HG03095 (cell line): Measurements from ENCODE around the gene GLIS2.

Experiments
- ATAC-seq: cut with Tn5 transposase; IDR thresholded peaks from one replicate; pipeline ENCODE4 v1.9.1; 2021; ENCODE audit warnings: moderate library complexity; ENCODE audit not compliant: unreplicated experiment

GLIS2 gene

DNA sequence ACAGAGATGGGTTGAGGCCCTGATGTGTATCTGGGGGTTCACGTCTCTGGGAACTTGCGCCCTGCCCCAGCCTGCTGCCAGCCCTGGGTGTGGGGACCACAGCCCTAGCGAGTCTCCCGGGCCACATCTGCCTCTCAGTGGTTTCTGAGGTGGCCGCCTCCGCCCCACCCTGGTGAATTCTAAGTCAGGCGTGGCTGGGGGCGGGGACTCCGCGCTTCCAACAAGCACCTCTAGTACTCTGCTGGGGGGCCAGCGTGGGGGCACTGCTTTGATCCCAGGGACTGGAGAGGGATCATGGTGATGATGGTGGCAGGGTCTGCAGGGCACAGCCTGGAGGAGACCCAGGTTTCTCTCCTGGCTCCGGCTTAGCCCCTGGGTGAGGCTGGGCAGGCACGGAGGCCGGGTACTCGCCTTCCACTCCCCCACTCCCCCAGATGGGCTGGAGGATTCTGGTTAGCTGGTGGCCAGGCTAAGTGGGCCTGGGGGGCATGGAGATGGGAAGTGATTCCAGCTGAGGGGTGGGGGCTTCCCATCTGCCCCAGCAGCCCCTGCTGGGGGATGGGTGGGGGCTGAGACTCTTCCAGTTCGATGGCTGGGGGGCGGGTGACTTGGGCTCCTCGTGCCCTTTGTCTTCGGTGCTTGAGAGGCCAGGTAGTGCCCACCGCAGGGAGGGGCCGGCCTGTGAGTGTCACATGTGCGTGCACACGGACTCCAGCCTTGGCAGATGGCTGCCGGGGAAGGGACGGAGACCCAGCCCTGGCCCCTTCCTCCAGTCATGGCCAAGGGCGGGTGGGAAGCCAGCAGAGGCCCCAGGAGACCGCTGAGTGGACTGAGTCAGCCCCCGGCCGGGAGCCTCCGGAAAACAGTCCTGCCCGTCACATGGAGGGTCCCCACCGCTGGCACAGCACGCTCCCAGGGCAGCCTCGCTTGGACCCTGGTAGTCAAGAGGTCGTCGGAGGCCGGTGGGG, 3.9 kb downstream of the GLIS2 start:
- no peak for ATAC-seq

DNA sequence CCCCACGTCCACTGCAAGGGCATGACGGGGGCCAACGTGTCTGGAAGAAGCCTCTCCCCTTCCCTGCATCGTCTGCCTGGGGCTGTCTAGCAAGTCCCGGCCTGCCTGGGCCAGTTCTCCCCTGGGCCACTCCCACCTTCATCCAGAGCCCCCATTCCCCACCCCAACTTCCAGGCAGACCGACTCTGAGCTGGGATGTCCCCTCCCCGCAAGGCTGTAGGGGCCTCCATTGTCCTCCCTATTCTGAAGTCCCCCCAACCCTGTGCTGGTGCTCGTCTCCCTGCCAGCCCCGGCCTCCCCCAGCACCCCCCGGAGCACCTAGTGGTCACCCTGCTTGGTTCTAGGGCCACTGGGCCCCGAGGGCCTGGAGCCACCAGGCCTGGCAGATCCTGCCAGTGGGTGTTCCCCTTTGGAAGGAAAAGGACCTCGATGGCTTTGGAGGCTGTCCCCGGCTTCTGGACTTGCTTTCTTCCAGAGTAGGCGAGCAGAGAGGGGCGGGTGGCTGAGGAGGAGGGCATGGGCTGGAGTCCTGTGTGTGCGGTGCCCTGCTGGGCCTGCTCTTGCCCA, 4.8 kb downstream of the GLIS2 start:
- ATAC-seq: no peak

DNA sequence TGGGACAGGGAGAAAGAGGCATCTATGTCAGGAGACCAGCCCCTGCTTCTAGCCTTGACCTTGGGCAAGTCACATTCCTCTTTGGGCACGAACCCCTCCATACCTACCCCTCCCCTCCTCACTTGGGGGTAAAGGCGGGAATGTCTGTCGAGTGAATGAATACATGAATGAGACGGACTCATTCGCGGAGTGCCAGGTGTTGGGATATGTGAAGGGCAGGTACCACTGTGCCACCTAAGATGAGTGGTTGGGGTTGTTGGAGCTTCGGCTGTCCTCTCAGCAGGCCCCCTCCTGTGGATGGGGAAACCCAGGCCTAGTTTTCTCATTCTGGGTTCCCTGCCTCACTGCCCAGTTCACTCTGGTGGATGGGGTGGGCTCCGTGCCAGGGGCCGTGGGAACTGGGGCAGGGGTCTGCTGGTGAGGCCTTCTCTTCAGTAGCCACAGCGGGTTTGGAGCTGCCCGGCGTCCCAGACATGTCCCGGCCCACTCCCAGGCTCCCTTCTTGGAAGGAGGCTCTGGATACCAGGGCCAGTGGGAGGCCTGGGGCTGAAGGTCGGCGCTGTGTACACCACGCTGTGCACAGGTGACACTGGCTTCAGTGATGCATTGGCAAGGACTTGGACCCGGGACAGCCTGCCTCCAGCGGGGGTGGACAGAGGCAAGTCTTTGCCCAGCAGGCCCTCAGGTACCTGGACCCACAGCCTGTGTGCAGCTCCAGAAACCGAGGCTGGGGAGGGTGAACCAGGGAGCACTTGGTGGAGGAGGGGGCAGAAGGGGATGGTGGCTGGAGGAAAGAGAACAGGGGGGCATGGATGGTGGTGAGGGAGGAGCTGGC, 5.6 kb downstream of the GLIS2 start:
- ATAC-seq: no peak

DNA sequence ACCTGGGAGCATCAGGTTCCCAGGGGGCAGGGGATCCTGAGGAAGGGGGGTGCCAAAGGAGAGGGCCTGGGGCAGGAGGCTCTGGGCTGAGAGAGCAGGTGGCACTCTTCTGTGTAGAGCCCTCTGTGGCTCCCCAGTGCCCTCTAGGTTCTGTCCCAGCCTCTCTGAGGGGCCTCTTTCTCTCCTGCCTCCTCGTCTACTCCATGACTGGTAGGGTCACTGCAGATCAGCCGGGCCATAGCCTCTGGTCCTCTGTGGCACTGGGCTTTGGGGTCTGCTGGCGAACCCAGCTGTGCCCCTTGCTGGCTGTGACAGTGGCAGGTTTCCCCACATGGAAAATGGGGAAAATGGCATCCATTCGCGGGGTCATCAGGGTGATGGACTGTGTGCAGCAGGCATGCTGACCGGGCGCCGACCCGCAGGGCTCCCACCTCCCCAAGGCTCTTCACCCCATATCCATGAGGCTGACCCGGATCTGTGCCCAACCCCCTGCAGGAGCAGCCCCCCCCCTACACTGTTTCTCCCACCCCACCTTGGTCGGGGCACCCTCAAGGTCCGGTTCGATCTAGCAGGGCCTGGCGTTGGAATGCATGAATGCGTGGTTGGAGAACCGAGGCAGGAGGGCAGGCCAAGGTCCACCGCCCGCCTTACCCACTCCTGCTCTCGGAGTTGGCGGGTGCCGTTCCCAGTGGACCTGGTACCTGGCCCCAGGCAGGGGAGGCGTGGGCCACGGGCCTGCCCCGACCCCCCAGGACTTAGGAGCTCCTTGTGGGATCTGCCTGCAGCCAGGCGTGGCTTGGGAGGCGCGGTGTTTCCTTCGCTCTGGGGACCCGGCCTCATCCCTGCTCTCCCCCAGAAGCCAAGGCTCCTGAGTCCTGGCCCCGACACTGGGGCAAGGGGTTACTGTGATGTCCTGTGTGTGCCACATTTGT, 6.5 kb downstream of the GLIS2 start:
- no peak for ATAC-seq

DNA sequence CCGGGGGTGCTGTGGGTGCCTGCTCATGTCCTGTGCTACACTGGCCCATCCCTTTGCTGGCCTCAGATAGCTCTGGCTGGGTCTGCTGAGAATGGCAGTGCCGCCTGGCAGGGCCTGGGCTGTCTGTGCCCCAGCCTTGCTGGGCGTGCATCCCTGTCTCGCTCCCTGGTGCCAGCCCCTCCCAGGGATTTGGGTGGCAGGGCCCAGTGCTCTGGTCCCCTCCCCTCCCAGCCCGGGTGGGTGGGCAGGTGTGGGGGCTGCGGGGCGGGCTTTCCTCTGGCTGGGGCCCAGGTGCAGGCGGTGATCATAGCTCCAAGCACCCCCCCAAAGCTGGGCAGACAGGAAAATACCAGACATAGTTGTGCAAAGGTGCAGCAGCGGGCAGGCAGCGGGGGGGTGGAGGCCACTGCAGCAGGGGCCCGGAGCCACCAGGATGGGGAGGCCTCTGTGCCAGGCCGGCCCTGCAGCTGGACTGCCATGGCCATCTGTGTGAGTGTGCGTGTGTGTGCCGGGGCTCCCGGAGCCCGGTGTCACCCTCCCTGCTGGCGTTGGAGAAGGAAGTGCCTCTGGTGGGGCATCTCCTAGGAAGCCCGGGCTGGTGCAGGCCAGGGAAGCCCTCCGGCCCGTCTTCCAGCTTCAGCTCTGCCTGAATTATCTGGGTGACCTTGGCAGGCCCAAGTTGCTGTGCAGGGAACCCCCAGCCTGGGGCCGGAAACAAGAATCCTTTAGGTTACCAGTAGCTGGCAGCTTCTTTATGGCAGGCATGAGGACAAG, 7.4 kb downstream of the GLIS2 start:
- ATAC-seq: no peak

DNA sequence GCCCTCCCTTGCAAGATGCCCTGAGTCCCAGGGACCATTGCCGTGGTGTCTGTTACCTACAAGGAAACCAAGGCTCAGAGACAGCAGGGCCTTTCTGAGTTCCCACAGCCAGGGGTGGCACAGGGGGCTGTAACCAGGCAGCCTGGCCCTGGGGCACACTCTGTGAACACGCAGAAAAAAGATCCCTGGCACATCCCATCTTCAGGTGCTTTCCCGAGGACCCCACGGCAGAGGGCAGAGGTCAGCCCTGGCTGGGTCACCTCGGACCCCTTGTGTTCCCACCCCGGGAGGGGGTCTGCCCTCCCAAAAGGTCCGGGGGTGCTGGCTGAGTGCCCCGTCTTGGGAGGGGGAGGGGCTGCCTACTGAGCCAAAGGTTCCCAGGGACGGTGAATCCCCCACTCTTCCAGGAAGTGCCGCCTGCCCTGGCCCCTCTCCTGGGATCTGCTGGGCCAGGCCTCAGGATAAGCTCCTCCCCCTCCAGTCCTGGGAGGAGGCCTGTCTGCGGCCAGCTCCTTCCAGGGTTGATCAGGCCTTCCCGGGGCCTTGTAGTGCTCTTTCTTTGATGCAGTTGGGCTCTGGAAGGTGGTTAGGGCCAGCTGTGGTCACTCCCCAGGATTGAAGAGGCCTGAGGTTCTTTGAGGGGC, 8.1 kb downstream of the GLIS2 start:
- ATAC-seq: no peak

DNA sequence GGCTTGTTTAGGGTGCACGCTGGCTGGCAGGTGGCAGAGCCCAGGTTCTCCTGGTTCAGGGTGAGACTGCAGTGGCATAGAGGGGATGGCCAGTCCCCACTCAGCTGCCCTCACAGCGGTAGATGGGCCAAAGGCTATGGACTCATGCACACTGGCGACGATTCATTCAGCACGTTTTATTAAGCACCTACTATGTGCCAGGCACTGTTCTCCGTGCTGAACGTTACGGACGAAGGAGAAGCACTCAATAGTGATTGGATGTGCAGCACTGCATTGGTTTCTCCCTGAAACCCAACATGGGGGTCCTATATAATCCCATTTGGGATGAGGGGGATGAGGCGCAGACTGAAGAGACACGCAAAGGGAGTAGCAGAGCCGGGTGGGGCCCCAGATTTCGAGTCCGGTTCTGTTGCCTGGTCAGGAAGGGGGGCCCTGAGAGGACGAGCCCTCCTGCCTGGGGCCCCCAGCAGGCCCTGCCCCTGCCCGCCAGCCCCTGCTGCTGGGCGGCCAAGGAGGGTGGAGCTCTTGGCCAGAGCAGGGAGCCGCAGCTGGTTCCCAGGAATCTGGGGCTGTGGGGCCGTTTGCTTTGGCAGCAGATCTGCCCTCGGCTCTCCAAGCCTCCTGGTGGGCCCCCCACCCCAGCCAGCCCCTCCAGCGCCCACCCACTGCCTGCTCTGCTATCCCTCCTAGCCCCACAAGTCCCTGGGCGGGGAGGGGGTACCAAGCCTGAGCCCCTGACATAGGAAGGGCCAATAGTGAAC, 8.8 kb downstream of the GLIS2 start:
- no peak for ATAC-seq

DNA sequence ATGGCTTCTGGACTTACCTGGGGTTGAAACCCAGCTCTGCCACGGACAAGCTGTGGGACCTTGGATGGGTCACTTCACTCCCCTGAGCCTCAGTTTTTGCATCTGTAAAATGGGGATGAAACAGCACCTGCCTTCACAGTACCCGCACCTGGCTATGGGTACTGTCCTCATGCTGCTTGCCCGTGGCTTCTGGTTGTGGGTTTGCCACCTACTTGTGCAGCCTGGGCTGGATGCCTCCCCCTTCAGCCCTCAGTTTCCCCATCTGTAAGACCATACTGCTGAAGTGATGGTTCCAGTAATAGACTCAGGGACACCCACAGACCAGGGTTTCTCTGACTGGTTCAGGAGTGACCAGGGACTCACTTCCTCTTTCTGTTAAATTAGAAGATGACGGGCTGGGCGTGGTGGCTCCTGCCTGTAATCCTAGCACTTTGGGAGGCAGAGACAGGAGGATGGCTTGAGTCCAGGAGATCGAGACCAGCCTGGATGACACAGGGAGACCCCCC, 9.4 kb downstream of the GLIS2 start:
- no peak for ATAC-seq

DNA sequence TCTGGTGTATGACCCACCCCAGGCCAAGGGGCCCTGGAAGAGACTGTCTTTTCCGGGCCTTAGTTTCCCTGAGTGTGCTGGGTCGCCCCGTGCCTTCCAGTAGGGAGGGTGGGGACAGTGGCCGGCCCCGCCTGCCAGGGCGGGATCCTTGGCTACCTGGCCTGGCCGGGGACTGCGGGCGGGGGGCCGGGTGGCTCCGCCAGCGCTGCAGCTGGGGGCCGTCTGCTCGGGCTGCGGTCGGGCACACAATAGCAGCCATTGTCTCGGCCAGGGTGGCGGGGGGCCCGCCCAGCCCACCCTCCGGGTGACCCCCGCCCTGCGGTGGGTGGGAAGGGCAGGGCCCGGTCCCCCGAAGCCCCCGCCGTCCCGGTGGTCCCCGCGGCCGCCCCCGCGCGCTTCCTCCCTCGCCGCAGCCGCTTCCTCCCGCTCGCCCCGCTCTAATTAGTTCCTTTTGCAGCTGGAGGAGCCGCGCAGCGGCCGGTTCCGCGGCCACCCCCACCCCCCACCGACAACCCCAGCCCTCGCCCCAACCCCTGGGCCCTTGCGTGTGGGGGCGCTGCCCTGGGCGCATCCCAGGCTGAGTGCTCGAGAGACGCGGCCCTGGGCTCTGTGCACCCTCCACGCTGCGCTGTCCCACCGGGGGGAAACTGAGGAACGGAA, 11.6 kb downstream of the GLIS2 start:
- no peak for ATAC-seq

DNA sequence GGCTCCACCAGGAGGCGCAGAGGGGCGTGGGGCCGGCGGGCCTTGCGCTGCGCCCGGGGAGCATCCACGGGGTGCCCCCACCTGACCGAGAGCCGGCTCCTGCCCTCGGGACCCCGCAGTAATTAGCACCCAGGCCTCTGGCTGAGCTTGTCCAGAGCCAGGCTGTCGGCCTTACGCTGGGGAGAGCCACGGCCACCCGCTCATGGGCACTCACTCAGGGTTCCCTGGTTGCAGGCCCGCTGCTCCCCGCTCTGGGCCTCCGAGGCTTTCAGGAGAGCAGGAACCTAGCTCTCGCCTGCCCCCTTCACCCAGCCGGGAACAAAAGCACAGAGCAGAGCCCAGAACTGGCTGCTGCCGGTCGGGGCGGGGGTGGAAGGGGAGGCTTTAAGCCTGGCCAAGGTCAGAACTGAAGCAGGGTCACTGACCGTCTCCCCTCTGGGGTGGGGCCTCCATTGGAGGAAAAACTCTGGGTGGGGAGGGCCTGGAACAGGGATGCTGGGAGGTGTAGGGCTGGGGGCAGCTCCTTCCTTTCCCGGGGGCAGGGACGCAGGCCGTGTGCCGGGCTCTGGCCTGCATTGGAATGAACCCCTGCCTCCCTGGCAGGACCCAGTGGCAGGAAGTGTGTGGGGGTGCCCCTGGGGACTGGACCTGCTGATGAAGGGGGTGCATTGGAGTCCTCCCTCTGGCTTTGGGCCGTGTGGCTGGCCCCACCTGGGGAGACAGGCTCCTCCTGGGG, 12.3 kb downstream of the GLIS2 start:
- ATAC-seq: no peak

DNA sequence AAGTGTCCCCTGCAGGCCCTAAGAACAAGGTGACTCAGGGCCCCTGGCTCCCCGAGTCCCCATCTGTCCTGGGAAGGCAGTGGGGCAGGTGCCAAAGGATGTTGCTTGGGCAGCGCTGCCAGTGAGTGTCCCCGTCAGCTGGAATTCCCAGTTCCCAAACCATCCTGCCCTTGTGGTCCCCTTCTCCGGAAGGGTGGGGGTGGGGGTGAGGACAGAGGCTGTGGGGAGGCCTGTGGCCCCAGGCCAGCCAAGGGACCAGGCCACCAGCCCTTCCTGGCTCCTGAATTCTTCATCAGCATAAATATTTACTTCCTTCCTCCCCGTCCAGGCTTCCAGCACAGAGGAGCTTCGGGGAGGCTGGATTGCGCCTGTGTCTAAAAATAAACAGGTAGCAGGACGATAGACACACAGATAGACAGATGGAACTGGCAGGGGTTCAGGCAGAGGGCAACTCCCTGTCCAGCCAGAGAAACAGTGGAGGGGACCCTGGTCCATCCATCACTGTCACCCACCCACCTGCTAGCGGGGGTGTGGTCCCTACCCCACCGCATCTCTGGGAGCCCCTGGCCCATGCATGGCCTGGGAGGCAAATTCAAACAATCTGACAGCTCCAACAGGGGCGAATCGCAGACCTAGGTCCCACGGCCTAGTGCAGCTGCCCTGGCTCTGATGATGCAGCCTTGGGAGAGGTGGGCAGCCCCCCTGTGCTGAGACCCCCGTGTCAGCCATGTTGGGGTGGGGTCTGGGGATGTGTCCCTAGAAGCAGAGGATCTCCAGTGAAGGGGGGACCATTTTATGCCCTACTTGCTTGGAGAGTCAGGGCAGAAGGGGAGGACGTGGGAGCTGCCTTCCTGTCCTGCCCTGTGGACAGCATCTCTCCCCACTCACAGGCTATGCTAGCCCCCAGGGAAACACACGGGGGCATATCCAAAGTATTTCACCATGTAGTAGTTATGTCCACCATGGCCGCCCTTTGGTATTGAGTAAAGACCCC, 13.2 kb downstream of the GLIS2 start:
- ATAC-seq: no peak

DNA sequence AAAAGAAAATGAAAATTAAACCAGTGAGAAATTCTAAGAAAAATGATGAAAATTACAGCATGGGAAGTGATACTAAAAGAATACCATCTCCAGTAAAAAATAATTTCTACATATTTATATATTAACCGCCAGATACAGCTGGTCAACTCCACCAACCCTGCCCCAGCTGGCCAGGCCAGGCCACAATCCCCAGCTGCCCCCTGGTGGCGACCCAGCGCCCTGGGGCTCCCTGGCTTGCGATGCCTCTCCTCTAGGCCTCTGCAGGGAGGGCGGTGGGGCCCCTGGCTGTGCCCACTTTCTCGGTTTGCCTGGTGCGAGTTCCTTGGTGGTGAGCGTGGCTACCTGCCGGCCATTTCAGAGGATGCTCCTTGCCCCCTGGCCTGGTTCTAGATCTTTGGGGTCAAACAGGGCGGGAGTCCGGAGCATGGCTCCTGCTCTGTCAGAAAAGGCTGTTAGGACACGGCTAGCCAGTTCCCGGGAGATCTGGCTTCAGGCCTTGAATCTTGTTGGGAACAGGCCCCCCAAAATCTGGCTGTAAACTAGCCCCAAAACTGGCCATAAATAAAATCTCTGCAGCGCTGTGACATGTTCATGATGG, 14.5 kb downstream of the GLIS2 start:
- no peak for ATAC-seq

DNA sequence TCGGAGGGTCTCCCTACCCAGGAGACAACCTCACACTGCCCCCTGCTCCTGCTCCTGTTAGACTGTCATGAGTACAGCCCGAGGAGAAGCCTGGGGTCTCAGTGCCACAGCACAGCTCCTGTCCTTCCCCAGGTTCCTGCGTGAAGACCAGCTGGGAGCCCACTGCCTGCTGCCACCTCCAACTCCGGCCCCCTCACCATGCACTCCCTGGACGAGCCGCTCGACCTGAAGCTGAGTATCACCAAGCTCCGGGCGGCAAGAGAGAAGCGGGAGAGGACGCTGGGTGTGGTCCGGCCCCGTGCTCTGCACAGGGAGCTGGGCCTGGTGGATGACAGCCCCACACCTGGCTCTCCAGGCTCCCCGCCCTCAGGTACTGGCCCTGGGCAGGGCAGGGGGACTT, 16.2 kb downstream of the GLIS2 start:
- ATAC-seq: no peak

DNA sequence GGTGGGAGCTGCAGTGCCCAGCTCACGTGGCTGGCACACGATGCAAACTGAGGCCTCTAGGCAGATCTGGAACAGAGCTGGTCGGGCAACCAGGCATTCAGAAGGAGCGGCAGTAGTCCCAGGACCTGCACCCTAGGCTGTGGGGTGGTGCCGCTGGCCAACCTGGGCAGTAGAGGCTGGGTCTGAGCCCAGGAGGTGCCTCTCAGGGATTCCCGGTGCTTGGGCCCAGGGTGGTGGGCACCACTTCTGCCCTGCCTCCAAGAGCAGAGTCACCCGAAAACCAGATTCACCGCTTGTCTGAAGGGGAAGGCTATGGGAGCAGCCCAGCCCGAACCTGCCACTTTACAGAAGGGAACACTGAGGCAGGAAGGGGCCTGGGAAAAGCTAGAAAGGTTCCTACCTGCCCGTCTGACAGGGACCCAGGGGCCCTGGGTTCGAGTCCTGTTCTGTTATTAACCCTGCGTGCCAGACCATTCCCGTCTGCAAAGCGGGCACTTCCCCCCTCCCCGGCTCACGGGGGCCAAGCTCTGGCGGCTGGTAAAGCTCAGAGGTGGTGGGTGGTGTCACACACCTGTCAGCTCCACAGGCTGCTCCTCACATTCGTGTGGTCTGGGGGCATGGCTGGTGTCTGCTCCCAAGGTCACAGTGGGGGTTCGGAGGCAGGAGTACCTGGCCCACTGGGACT, 16.9 kb downstream of the GLIS2 start:
- no peak for ATAC-seq

DNA sequence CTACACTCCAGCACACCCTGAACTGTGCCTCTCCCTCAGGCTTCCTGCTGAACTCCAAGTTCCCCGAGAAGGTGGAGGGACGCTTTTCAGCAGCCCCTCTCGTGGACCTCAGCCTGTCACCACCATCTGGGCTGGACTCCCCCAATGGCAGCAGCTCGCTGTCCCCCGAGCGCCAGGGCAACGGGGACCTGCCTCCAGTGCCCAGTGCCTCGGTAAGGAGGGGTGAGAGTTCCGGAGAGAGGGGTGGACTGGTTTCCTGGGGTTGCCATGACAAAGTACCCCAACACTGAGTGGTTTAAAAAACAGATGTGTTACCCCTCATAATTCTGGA, 17.4 kb downstream of the GLIS2 start:
- ATAC-seq: no peak
